ENCODE measurements around the gene OTOP1. TPM values are rescaled to one million over a fixed set of nuclear protein-coding genes. Genes with fewer than 3 reads are reported as not detected.

The OTOP1 gene
- total and polyA plus RNA-seq, 10 of the 15 experiments (the other 5 are each of a cell fraction or from before 2014, with no cell fraction given) = not detected

DNA sequence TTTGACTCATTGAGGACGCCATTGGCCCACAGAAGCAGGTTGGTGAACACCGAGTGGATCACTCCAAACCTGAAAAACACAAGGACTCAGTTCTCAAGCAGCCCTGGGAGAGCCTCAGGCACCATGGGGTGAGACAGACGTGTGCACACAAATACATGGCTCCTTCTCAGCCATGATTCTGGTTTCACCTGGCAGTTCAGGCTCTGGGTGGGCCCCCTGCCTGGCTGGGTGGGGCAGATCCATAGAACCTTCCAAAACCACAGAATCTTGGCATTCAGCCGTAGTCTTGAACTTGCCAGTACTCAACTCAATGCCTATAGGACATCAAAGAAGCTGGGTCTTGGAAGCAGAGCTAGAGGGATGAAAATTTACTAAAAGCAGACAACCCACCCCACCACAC lies 24.2 kb downstream of the OTOP1 start:
- no peak for TF ChIP-seq BHLHE40 (IDR thresholded peaks at IDR 0.05; ENCODE audit: borderline replicate concordance in 1 of 2, low read depth in 2 of 2, low read length in 1 of 2)
- TF ChIP-seq, protein P1, sequence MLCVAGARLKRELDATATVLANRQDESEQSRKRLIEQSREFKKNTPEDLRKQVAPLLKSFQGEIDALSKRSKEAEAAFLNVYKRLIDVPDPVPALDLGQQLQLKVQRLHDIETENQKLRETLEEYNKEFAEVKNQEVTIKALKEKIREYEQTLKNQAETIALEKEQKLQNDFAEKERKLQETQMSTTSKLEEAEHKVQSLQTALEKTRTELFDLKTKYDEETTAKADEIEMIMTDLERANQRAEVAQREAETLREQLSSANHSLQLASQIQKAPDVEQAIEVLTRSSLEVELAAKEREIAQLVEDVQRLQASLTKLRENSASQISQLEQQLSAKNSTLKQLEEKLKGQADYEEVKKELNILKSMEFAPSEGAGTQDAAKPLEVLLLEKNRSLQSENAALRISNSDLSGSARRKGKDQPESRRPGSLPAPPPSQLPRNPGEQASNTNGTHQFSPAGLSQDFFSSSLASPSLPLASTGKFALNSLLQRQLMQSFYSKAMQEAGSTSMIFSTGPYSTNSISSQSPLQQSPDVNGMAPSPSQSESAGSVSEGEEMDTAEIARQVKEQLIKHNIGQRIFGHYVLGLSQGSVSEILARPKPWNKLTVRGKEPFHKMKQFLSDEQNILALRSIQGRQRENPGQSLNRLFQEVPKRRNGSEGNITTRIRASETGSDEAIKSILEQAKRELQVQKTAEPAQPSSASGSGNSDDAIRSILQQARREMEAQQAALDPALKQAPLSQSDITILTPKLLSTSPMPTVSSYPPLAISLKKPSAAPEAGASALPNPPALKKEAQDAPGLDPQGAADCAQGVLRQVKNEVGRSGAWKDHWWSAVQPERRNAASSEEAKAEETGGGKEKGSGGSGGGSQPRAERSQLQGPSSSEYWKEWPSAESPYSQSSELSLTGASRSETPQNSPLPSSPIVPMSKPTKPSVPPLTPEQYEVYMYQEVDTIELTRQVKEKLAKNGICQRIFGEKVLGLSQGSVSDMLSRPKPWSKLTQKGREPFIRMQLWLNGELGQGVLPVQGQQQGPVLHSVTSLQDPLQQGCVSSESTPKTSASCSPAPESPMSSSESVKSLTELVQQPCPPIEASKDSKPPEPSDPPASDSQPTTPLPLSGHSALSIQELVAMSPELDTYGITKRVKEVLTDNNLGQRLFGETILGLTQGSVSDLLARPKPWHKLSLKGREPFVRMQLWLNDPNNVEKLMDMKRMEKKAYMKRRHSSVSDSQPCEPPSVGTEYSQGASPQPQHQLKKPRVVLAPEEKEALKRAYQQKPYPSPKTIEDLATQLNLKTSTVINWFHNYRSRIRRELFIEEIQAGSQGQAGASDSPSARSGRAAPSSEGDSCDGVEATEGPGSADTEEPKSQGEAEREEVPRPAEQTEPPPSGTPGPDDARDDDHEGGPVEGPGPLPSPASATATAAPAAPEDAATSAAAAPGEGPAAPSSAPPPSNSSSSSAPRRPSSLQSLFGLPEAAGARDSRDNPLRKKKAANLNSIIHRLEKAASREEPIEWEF (IDR thresholded peaks at IDR 0.05; ENCODE audit: insufficient replicate concordance, low read depth, low read length) = no peak
- ChIA-PET RAD21 (ENCODE audit: unreplicated experiment) (no interaction called here), SMC1A (ENCODE audit: uncharacterized antibody, unreplicated experiment) (no interaction called here), CTCF (no interaction called here), POLR2A (interaction anchor here (0.6 kb wide), 1 partner anchor 48 kb away, joined by 4 read pairs; no protein-coding TSS in a partner anchor)
- intact Hi-C loops (cut with micrococcal nuclease; ENCODE audit: unreplicated experiment) = no loop called here
- 3% methylated on average over 4 of the region's 4 CpGs for WGBS (ENCODE audit: insufficient coverage, insufficient replicate concordance, low lambda C conversion rate, missing lambda C conversion rate)
- Histone ChIP-seq H3K27ac (ENCODE audit: control insufficient read depth, insufficient read depth) (no peak overlapping the region), H3K9me3 (replicated peaks; ENCODE audit: control insufficient read depth, insufficient read depth, low read length) (no peaks in the 10 kb centered on the region), H3K9ac (ENCODE audit: control insufficient read depth, insufficient read depth, low read length) (no peak overlapping the region), H3K4me1 (ENCODE audit: control insufficient read depth, insufficient read depth, low read length) (no peaks in the 10 kb centered on the region), H4K20me1 (ENCODE audit: control insufficient read depth, insufficient read depth) (no peaks in the 10 kb centered on the region), H2AFZ (ENCODE audit: control insufficient read depth, low read depth, low read length) (no peak overlapping the region), H3K4me2 (ENCODE audit: control insufficient read depth, insufficient read depth) (no peak overlapping the region), H3K4me3 (no peak overlapping the region), H3K36me3 (ENCODE audit: control insufficient read depth in 2 of 2, insufficient read depth in 2 of 2, low read length in 1 of 2) (no peaks in the 10 kb centered on the region), H3K27me3 (replicated peaks in 1 of 2; ENCODE audit: control insufficient read depth in 2 of 2, insufficient read depth in 2 of 2, low read length in 1 of 2) (peaks cover 1 to 2% of the 10 kb centered on the region in 2 experiments; a peak in 2 of 4 replicates), H3K79me2 (ENCODE audit: control insufficient read depth, insufficient read depth, low read length) (no peaks in the 10 kb centered on the region)
- FAIRE-seq = no peak
- no peak for DNase-seq (ENCODE audit: low read depth, low spot score)
- BruUV-seq (replicated peaks) = no TSS peak
- no peak for ATAC-seq
- in situ Hi-C loops (cut with MboI) = no loop called here
